ENCODE measurements around the gene KLF3. TPM values are rescaled to one million over a fixed set of nuclear protein-coding genes. Genes with fewer than 3 reads are reported as not detected.

KLF3 gene
- total RNA-seq, 1 experiment from 2014 or later: 14.6 TPM

DNA sequence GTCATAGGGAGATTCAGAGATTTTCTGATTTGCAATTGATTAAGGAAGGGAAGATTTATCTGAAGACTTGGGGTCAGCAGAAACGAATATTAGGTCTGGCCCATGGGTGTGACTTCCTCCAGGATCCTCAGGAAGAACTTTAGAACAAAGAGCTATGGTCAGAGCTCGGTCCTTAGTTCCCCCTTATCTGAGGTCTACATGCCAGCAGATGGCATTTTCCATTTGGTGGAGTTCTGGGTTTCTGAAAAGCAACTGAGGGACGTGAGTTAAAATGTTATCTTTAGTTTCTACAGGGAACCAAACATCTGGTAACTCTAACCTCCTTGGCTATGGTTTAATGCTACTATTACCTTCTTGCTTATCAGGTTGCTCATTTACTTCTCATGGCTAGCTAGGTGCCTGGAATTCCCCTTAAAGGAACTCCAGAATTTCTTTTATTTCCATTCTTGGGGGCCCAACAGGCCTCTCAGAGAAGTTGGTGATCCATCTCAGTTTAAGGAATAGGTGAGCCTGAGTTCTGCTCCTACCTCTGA lies 40.7 kb downstream of the KLF3 start:
- Histone ChIP-seq H3K27me3 (ENCODE audit: low read length) (no peaks in the 10 kb centered on the region), H3K27ac (ENCODE audit: low read length) (no peak overlapping the region), H3K4me1 (ENCODE audit: insufficient read depth, low read length) (no peaks in the 10 kb centered on the region), H3F3A (ENCODE audit: low read length, unreplicated experiment) (no peaks in the 10 kb centered on the region), H4K20me1 (ENCODE audit: low read length) (no peaks in the 10 kb centered on the region), H3K4me3 (ENCODE audit: low read length) (no peak overlapping the region), H3K9ac (ENCODE audit: low read length) (no peak overlapping the region), H3K79me2 (ENCODE audit: low read length) (no peaks in the 10 kb centered on the region), H3K4me2 (ENCODE audit: low read length) (no peak overlapping the region), H2AFZ (ENCODE audit: low read length) (no peak overlapping the region), H3K9me2 (replicated peaks; ENCODE audit: low read length) (no peaks in the 10 kb centered on the region), H3K9me3 (ENCODE audit: low read length) (no peaks in the 10 kb centered on the region), H3K36me3 (ENCODE audit: low read depth, low read length) (no peaks in the 10 kb centered on the region)
- POLR2A ChIA-PET (ENCODE audit: unreplicated experiment): no interaction called here
- DNase-seq: no peak
- BruUV-seq (replicated peaks): no TSS peak
- TF ChIP-seq EZH2 (IDR thresholded peaks at IDR 0.05; ENCODE audit: low read length, unreplicated experiment): no peak
- TF ChIP-seq EZH2phosphoT487 (IDR thresholded peaks at IDR 0.05; ENCODE audit: borderline replicate concordance, low read length): no peak
- TF ChIP-seq, protein P1, sequence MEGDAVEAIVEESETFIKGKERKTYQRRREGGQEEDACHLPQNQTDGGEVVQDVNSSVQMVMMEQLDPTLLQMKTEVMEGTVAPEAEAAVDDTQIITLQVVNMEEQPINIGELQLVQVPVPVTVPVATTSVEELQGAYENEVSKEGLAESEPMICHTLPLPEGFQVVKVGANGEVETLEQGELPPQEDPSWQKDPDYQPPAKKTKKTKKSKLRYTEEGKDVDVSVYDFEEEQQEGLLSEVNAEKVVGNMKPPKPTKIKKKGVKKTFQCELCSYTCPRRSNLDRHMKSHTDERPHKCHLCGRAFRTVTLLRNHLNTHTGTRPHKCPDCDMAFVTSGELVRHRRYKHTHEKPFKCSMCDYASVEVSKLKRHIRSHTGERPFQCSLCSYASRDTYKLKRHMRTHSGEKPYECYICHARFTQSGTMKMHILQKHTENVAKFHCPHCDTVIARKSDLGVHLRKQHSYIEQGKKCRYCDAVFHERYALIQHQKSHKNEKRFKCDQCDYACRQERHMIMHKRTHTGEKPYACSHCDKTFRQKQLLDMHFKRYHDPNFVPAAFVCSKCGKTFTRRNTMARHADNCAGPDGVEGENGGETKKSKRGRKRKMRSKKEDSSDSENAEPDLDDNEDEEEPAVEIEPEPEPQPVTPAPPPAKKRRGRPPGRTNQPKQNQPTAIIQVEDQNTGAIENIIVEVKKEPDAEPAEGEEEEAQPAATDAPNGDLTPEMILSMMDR (conservative IDR thresholded peaks at IDR 0.05; ENCODE audit: low read depth, low read length): no peak
- CTCF ChIA-PET: no interaction called here
- intact Hi-C loops (cut with micrococcal nuclease): no loop called here
- ATAC-seq: no peak

DNA sequence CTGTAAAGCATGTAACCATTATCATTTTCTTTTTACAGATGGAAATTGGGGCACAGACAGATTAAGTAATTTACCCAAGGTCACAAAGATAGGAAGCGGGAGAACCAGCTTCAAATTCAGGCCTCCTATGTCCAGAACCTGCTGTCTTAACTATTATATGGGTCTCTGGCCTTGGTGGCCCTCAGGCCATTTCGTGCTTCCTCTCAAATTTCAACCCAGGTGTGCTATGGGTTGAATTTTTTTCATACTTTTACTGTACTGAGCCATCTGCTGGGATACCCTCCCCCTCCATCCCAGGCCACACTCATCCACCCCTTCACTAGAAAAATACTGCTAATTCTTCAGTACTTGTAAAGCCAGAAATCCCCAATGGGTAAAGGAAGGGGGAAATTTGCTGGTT lies 42.3 kb downstream of the KLF3 start:
- no TSS peak for BruUV-seq (replicated peaks)
- no peaks in the 10 kb centered on the region for H3K9me2 ChIP-seq (replicated peaks; ENCODE audit: low read length)
- H3K9ac ChIP-seq (ENCODE audit: low read length): no peak overlapping the region
- no peak overlapping the region for H3K4me3 ChIP-seq (ENCODE audit: low read length)
- no peak overlapping the region for H3K4me2 ChIP-seq (ENCODE audit: low read length)
- H3K9me3 ChIP-seq (ENCODE audit: low read length): no peaks in the 10 kb centered on the region
- TF ChIP-seq, protein P1 (conservative IDR thresholded peaks at IDR 0.05; ENCODE audit: low read depth, low read length): no peak
- no peak for TF ChIP-seq EZH2phosphoT487 (IDR thresholded peaks at IDR 0.05; ENCODE audit: borderline replicate concordance, low read length)
- no peak for TF ChIP-seq EZH2 (IDR thresholded peaks at IDR 0.05; ENCODE audit: low read length, unreplicated experiment)
- no peak overlapping the region for H2AFZ ChIP-seq (ENCODE audit: low read length)
- H3K27me3 ChIP-seq (ENCODE audit: low read length): no peaks in the 10 kb centered on the region
- DNase-seq: no peak
- POLR2A ChIA-PET (ENCODE audit: unreplicated experiment): no interaction called here
- CTCF ChIA-PET: no interaction called here
- intact Hi-C loops (cut with micrococcal nuclease): no loop called here
- no peaks in the 10 kb centered on the region for H3K36me3 ChIP-seq (ENCODE audit: low read depth, low read length)
- ATAC-seq: no peak
- H3F3A ChIP-seq (ENCODE audit: low read length, unreplicated experiment): no peaks in the 10 kb centered on the region
- no peaks in the 10 kb centered on the region for H3K4me1 ChIP-seq (ENCODE audit: insufficient read depth, low read length)
- H3K27ac ChIP-seq (ENCODE audit: low read length): no peak overlapping the region
- H3K79me2 ChIP-seq (ENCODE audit: low read length): no peaks in the 10 kb centered on the region
- no peaks in the 10 kb centered on the region for H4K20me1 ChIP-seq (ENCODE audit: low read length)

DNA sequence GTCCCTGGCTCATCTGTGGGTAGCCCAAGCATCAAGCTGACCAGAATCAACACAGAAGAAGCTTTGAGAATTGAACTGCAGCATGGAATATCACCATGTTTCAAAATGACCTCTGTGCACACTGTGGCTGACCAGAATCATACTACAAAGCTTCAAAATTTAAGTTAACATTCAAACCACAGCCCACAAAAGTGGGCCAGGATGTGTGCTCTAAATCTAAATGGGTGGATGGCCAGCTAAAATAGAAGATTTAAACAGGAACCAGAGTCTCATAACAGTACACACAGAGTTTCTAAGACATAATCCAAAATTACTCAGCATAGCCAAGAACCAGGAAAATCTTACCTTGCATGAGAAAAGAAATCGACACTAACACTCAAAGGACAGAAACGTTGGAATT lies 46.1 kb downstream of the KLF3 start:
- H3K4me2 ChIP-seq (ENCODE audit: low read length): no peak overlapping the region
- ChIA-PET POLR2A (ENCODE audit: unreplicated experiment) (no interaction called here), CTCF (no interaction called here)
- no peak overlapping the region for H3K27ac ChIP-seq (ENCODE audit: low read length)
- H2AFZ ChIP-seq (ENCODE audit: low read length): no peak overlapping the region
- H3K36me3 ChIP-seq (ENCODE audit: low read depth, low read length): no peaks in the 10 kb centered on the region
- no peaks in the 10 kb centered on the region for H3K9me3 ChIP-seq (ENCODE audit: low read length)
- no peak overlapping the region for H3K4me3 ChIP-seq (ENCODE audit: low read length)
- DNase-seq (no peak), ATAC-seq (no peak)
- BruUV-seq (replicated peaks): no TSS peak
- no peaks in the 10 kb centered on the region for H3K27me3 ChIP-seq (ENCODE audit: low read length)
- no peaks in the 10 kb centered on the region for H3K79me2 ChIP-seq (ENCODE audit: low read length)
- H3K4me1 ChIP-seq (ENCODE audit: insufficient read depth, low read length): no peaks in the 10 kb centered on the region
- no peaks in the 10 kb centered on the region for H3K9me2 ChIP-seq (replicated peaks; ENCODE audit: low read length)
- TF ChIP-seq, protein P1 (conservative IDR thresholded peaks at IDR 0.05; ENCODE audit: low read depth, low read length): no peak
- no peak for TF ChIP-seq EZH2phosphoT487 (IDR thresholded peaks at IDR 0.05; ENCODE audit: borderline replicate concordance, low read length)
- no peak for TF ChIP-seq EZH2 (IDR thresholded peaks at IDR 0.05; ENCODE audit: low read length, unreplicated experiment)
- intact Hi-C loops (cut with micrococcal nuclease): no loop called here
- H3K9ac ChIP-seq (ENCODE audit: low read length): no peak overlapping the region
- no peaks in the 10 kb centered on the region for H4K20me1 ChIP-seq (ENCODE audit: low read length)
- no peaks in the 10 kb centered on the region for H3F3A ChIP-seq (ENCODE audit: low read length, unreplicated experiment)
